H1 (cell line): ENCODE measurements around the gene AMPH.

Source experiments
- CREB1 ChIP-seq: IDR thresholded peaks from 2 replicates; pipeline ENCODE4 v1.6.1; 2012; ENCODE audit warnings: inconsistent platforms
- GTF2F1 ChIP-seq: IDR thresholded peaks from 2 replicates; pipeline ENCODE4 v1.6.1; 2012; ENCODE audit warnings: low read depth, low read length, improper control_type of control experiment, borderline replicate concordance
- POLR2A ChIP-seq, 2 experiments: IDR thresholded peaks; 1 replicate in 1 of 2; 2 replicates in 1 of 2; pipeline ENCODE4 v1.6.1; 2011; ENCODE audit warnings: low read depth in 2 of 2, low read length in 2 of 2, mild to moderate bottlenecking in 2 of 2; ENCODE audit errors: control extremely low read depth in 1 of 2
- SIX5 ChIP-seq: IDR thresholded peaks from 2 replicates; pipeline ENCODE4 v1.6.1; 2011; ENCODE audit warnings: mild to moderate bottlenecking, low read depth, low read length
- TF ChIP-seq, protein P1 (sequence below), 3 experiments: IDR thresholded peaks; 1 replicate in 2 of 3; 2 replicates in 1 of 3; pipeline versions ENCODE4 v1.5.1 to v1.6.1; 2011; ENCODE audit warnings: low read length in 3 of 3, mild to moderate bottlenecking in 3 of 3, inconsistent platforms in 2 of 3, low read depth in 1 of 3, moderate library complexity in 1 of 3; ENCODE audit not compliant: insufficient read depth in 1 of 3; ENCODE audit errors: control extremely low read depth in 1 of 3
- TF ChIP-seq, protein P2 (sequence below): fragments of 300-600 bp; sonication (generic); IDR thresholded peaks from 2 replicates; pipeline ENCODE4 v1.7.1; 2012; ENCODE audit warnings: low read length, moderate library complexity, mild to moderate bottlenecking, inconsistent platforms; ENCODE audit not compliant: insufficient replicate concordance

- TF ChIP-seq CREB1 (no peak), GTF2F1 (no peak), POLR2A (IDR thresholded peaks at IDR 0.05; ENCODE audit: control extremely low read depth in 1 of 2, low read depth in 2 of 2, low read length in 2 of 2) (no peak), SIX5 (no peak)
- TF ChIP-seq, protein P1, sequence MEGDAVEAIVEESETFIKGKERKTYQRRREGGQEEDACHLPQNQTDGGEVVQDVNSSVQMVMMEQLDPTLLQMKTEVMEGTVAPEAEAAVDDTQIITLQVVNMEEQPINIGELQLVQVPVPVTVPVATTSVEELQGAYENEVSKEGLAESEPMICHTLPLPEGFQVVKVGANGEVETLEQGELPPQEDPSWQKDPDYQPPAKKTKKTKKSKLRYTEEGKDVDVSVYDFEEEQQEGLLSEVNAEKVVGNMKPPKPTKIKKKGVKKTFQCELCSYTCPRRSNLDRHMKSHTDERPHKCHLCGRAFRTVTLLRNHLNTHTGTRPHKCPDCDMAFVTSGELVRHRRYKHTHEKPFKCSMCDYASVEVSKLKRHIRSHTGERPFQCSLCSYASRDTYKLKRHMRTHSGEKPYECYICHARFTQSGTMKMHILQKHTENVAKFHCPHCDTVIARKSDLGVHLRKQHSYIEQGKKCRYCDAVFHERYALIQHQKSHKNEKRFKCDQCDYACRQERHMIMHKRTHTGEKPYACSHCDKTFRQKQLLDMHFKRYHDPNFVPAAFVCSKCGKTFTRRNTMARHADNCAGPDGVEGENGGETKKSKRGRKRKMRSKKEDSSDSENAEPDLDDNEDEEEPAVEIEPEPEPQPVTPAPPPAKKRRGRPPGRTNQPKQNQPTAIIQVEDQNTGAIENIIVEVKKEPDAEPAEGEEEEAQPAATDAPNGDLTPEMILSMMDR (IDR thresholded peaks at IDR 0.05; ENCODE audit: control extremely low read depth in 1 of 3, insufficient read depth in 1 of 3, low read depth in 1 of 3, low read length in 3 of 3) = peak; percentile 86 to 99 (median 97)
- TF ChIP-seq, protein P2, sequence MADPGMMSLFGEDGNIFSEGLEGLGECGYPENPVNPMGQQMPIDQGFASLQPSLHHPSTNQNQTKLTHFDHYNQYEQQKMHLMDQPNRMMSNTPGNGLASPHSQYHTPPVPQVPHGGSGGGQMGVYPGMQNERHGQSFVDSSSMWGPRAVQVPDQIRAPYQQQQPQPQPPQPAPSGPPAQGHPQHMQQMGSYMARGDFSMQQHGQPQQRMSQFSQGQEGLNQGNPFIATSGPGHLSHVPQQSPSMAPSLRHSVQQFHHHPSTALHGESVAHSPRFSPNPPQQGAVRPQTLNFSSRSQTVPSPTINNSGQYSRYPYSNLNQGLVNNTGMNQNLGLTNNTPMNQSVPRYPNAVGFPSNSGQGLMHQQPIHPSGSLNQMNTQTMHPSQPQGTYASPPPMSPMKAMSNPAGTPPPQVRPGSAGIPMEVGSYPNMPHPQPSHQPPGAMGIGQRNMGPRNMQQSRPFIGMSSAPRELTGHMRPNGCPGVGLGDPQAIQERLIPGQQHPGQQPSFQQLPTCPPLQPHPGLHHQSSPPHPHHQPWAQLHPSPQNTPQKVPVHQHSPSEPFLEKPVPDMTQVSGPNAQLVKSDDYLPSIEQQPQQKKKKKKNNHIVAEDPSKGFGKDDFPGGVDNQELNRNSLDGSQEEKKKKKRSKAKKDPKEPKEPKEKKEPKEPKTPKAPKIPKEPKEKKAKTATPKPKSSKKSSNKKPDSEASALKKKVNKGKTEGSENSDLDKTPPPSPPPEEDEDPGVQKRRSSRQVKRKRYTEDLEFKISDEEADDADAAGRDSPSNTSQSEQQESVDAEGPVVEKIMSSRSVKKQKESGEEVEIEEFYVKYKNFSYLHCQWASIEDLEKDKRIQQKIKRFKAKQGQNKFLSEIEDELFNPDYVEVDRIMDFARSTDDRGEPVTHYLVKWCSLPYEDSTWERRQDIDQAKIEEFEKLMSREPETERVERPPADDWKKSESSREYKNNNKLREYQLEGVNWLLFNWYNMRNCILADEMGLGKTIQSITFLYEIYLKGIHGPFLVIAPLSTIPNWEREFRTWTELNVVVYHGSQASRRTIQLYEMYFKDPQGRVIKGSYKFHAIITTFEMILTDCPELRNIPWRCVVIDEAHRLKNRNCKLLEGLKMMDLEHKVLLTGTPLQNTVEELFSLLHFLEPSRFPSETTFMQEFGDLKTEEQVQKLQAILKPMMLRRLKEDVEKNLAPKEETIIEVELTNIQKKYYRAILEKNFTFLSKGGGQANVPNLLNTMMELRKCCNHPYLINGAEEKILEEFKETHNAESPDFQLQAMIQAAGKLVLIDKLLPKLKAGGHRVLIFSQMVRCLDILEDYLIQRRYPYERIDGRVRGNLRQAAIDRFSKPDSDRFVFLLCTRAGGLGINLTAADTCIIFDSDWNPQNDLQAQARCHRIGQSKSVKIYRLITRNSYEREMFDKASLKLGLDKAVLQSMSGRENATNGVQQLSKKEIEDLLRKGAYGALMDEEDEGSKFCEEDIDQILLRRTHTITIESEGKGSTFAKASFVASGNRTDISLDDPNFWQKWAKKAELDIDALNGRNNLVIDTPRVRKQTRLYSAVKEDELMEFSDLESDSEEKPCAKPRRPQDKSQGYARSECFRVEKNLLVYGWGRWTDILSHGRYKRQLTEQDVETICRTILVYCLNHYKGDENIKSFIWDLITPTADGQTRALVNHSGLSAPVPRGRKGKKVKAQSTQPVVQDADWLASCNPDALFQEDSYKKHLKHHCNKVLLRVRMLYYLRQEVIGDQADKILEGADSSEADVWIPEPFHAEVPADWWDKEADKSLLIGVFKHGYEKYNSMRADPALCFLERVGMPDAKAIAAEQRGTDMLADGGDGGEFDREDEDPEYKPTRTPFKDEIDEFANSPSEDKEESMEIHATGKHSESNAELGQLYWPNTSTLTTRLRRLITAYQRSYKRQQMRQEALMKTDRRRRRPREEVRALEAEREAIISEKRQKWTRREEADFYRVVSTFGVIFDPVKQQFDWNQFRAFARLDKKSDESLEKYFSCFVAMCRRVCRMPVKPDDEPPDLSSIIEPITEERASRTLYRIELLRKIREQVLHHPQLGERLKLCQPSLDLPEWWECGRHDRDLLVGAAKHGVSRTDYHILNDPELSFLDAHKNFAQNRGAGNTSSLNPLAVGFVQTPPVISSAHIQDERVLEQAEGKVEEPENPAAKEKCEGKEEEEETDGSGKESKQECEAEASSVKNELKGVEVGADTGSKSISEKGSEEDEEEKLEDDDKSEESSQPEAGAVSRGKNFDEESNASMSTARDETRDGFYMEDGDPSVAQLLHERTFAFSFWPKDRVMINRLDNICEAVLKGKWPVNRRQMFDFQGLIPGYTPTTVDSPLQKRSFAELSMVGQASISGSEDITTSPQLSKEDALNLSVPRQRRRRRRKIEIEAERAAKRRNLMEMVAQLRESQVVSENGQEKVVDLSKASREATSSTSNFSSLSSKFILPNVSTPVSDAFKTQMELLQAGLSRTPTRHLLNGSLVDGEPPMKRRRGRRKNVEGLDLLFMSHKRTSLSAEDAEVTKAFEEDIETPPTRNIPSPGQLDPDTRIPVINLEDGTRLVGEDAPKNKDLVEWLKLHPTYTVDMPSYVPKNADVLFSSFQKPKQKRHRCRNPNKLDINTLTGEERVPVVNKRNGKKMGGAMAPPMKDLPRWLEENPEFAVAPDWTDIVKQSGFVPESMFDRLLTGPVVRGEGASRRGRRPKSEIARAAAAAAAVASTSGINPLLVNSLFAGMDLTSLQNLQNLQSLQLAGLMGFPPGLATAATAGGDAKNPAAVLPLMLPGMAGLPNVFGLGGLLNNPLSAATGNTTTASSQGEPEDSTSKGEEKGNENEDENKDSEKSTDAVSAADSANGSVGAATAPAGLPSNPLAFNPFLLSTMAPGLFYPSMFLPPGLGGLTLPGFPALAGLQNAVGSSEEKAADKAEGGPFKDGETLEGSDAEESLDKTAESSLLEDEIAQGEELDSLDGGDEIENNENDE = no peak
Observed at GRCh38 chr7:38368191-38368605, 263.0 kb downstream of the AMPH start.
